GM18526 (cell line): ENCODE data around the gene DUS1L.

ENCODE experiments used
- POLR2A ChIP-seq: IDR thresholded peaks from 3 replicates; pipeline ENCODE4 v1.6.1; 2011; ENCODE audit not compliant: insufficient read length; ENCODE audit errors: extremely low read depth

The DUS1L gene

GRCh38 chr17:82036634-82037091 is 28.9 kb downstream of the DUS1L start:
- no peak for TF ChIP-seq POLR2A

- no peak for TF ChIP-seq POLR2A
Observed at GRCh38 chr17:82035956-82036633, 29.5 kb downstream of the DUS1L start.

DNA sequence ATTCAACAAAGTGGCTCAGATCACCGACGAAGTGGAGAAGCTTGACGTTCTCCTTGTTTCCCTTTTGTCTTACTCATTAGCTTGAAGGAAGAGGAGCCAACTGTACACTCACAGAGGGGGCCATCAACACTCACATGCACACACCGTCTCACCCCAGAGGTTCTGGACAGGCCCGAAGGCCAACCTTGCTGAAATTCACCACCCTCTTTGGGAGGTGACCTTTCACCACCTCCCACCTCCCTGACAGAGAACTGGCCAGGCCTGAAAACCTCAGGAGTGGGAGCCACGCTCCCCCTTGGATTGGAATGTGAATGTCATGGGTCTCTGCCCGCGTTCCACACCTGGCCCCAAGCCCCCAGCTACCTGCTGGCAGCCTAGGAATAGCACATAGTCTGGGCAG is 30.1 kb downstream of the DUS1L start:
- TF ChIP-seq POLR2A, result no peak

- TF ChIP-seq POLR2A, result no peak
Observed at GRCh38 chr17:82034371-82035011, 31.1 kb downstream of the DUS1L start.

DNA sequence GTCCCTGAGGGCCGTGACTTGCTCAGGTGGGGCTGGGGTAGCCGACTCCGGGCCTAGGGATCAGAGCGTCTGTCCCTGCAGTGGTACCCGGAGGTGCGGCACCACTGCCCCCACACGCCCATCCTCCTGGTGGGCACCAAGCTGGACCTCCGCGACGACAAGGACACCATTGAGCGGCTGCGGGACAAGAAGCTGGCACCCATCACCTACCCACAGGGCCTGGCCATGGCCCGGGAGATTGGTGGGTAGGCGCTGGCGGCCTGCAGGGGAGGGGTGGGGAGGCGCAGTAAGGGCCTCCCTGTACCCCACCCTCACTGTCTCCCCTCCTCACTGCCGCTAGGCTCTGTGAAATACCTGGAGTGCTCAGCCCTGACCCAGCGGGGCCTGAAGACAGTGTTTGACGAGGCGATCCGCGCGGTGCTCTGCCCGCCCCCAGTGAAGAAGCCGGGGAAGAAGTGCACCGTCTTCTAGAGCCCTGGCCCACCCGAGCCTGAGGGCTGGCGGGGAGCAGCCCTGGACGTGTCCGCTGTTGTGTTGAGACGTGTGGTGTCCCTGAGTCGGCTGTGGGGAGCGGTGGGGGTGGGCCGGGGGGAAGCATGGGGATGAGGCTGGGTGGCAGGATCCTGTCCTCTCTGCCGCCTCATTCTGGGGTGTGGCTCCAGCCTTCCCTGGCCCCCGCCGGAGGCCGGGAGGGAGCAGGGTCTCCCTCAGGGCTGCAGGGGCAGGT is 32.1 kb downstream of the DUS1L start:
- no peak for TF ChIP-seq POLR2A

DNA sequence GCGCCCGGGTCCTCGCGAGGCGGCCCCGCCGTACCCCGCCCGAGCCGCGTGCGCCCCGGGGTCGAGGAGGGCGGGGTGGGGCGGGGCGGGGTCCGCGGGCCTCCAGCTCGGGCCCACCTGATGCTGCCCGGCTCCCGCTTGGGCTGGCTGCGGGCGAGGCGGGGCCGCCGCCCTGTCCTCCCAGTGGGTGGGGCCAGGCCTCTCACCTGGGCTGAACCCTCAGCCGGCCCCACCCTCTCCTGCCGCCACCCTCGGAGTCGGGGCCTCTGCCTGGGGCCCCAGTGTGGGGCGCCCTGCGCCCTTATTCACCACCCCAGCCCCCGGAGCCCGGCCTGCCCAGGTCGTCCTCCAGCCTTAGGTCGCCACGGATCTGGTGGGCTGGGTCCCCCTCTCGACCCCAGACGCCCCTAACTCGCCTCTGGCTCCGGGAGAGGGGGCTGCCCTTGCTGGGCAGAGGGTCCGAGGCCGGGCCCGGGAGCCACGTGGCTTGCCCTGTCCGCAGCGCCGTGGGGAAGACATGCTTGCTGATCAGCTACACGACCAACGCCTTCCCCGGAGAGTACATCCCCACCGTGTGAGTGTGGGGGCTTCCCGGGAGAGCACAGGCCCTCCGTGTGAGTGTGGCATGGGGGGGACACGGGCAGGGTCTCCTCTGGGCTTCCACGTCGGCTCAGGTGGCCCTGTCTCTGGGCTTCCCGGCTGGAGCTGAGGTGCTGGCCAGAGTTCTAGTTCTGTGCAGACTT is 33.5 kb downstream of the DUS1L start:
- no peak for TF ChIP-seq POLR2A

GRCh38 chr17:82031303-82031884 is 34.2 kb downstream of the DUS1L start, which contains the start of gene RAC3:
Gene RAC3, plus strand, starts transcription at chr17:82031678. Its CDS starts 84 bp downstream, at chr17:82031762.
- no peak for TF ChIP-seq POLR2A

GRCh38 chr17:82030470-82031302 is 34.9 kb downstream of the DUS1L start:
- TF ChIP-seq POLR2A, result no peak

DNA sequence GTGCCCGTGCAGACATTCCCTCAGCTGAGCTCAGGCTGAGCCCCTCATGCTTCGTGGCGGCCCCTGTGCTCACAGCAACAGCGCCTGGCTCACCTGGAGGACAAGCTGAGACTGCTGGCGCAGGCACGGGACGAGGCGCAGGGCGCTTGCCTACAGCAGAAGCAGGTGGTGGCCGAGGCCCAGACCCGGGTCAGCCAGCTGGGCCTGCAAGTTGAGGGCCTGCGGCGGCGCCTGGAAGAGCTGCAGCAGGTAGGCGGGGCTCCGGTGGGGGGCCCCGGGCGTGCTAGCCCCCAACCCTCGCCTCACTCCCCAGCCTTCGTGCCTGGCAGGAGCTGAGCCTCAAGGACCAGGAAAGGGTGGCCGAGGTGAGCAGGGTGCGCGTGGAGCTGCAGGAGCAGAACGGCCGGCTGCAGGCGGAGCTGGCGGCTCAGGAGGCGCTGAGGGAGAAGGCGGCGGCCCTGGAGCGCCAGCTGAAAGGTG is 35.6 kb downstream of the DUS1L start:
- no peak for TF ChIP-seq POLR2A

DNA sequence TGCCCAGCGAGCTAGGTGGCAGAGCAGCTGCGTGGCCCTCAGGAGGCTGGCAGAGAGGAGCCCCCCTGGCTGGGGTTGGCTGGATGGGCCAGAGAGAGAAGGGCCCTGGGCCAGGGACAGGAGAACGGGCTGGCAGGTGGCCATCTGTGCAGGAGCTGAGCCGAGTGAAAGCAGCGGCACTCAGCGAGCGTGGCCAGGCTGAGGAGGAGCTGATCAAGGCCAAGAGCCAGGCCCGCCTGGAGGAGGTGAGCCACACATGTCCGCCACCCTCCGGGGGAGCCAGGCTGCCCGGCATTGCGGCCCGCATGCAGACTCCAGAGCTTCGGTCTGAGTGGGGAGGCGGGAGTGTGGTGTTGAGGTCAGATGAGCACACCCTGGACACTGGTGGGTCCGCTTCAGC is 36.2 kb downstream of the DUS1L start:
- TF ChIP-seq POLR2A, result no peak

DNA sequence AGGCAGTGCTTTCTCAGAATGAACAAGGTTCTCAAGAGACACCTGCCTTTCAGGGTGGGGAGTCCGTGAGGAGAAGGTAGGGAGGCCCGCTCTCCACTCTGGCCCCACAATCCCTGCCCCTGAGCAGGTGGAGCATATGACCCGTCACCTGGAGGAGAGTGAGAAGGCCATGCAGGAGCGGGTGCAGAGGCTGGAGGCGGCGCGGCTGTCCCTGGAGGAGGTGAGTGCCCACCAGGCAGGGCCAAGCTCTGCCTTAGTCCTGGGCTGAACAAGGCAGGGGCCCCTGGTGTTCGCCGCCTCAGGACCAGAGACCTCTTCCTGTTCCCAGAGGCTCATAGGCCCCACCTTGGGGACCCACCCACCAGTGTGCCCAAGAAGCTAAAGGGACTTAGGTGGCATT is 36.6 kb downstream of the DUS1L start:
- no peak for TF ChIP-seq POLR2A

- no peak for TF ChIP-seq POLR2A
Observed at GRCh38 chr17:82028246-82028645, 37.4 kb downstream of the DUS1L start.

DNA sequence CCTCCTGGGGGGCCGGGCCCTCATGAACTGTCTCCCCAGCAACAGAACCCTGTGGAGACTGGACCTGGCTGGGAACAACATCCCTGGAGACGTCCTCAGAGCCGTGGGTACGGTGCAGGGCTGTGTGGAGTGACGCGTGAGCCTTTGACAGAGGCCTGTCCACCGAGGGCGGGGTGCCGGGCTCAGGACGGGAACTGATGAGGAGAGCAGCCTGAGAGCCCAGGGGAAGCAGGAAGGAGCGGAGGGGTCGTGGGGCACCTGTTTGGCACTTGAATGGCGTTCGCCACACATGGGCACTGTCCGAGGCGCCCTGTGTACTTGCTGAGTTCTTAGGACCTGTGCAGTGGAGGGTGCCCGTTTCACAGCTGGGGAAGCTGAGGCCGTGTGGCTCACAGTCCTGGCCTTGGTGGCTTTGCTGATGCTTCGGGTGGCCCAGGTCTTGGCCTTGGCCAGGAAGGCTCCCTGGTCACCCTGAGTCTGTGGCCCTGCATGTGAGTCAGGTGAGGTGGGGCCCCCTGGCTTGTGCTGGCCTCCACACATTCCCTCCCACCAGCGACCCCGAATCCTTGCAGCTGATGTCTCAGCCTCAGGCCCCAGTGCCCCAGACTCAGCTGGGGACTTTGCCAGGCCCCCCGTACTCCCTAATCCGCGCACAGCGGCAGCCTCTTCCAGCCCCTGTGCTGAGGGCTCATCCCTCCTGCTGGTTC is 40.0 kb downstream of the DUS1L start:
- TF ChIP-seq POLR2A, result no peak
